HepG2 (cell line): Measurements from ENCODE around the gene SLC29A1. TPM values are rescaled to one million over a fixed set of nuclear protein-coding genes. Genes with fewer than 3 reads are reported as not detected.

Source experiments
- ATAC-seq: fragments of 200-7000 bp; cut with Tn5 transposase; 3 replicates; pipeline ENCODE4 v1.9.1; 2020; ENCODE audit warnings: mild to moderate bottlenecking, moderate library complexity
- BruUV-seq: library from RNA; stranded (reverse); fragments of 400-500 nt; replicated peaks from 2 replicates; lab custom pipeline; 2021; lab: Mats Ljungman, UMichigan
- CTCF ChIA-PET: fragments of 300-600 bp; formaldehyde crosslinking; extraction: SDS; loops from one replicate; lab custom pipeline; 2021; ENCODE audit warnings: low total read pairs, inconsistent platforms, low intra/inter-chr PET ratio; lab: Yijun Ruan, JAX
- POLR2A ChIA-PET: fragments of 350-600 bp; sonication (Branson Sonifier 250); formaldehyde crosslinking; loops from one replicate; lab custom pipeline; 2020; ENCODE audit warnings: antibody characterized with exemption, inconsistent platforms; lab: Yijun Ruan, JAX
- DNase-seq: peaks from one replicate; pipeline ENCODE4 v3.0.0-alpha.2; 2015; ENCODE audit warnings: low spot score
- FAIRE-seq: peaks from 3 replicates; lab custom pipeline; 2011; peaks lifted over from hg19 to GRCh38; lab: Jason Lieb, UNC
- H2AFZ ChIP-seq: one replicate; pipeline ENCODE4 v1.6.1; 2011; ENCODE audit warnings: low read length, inconsistent platforms
- H3K27ac ChIP-seq: fragments of 300-600 bp; 3 replicates; pipeline ENCODE4 v1.8.0; 2011; ENCODE audit warnings: mixed run types, mild to moderate bottlenecking, mixed read lengths, low read length, inconsistent platforms; ENCODE audit not compliant: insufficient read depth; ENCODE audit errors: extremely low read length
- H3K27me3 ChIP-seq, 2 experiments: fragments of 200-600 bp in 1 of 2; 2 replicates in 1 of 2; 3 replicates in 1 of 2; pipeline versions ENCODE4 v1.6.0 to v1.8.0; 2011; ENCODE audit warnings: low read length in 2 of 2, mild to moderate bottlenecking in 2 of 2, moderate library complexity in 2 of 2, inconsistent platforms in 1 of 2; ENCODE audit not compliant: insufficient read depth in 2 of 2, control insufficient read depth in 1 of 2
- H3K36me3 ChIP-seq, 2 experiments: fragments of 200-600 bp in 1 of 2; replicated peaks in 1 of 2; 2 replicates in 1 of 2; 3 replicates in 1 of 2; pipeline versions ENCODE4 v1.5.1 to v1.8.0; 2011; ENCODE audit warnings: low read length in 2 of 2, inconsistent platforms in 1 of 2; ENCODE audit not compliant: insufficient read depth in 2 of 2, control insufficient read depth in 1 of 2
- H3K4me1 ChIP-seq: 2 replicates; pipeline ENCODE4 v1.5.1; 2012; ENCODE audit warnings: low read length, inconsistent platforms; ENCODE audit not compliant: insufficient read depth
- H3K4me2 ChIP-seq: 2 replicates; pipeline ENCODE4 v1.6.0; 2011; ENCODE audit warnings: low read depth, low read length, inconsistent platforms
- H3K4me3 ChIP-seq, 3 experiments: fragments of 200-600 bp in 1 of 3; sonication (generic), shearing (Covaris generic) in 1 of 3; replicated peaks in 1 of 3; 2 replicates each; pipeline ENCODE4 v1.5.1; 2011 to 2016; ENCODE audit warnings: low read length in 3 of 3, inconsistent platforms in 2 of 3, low read depth in 2 of 3, mild to moderate bottlenecking in 2 of 3, control low read depth in 1 of 3, mixed read lengths in 1 of 3; ENCODE audit not compliant: insufficient read depth in 1 of 3
- H3K79me2 ChIP-seq: one replicate; pipeline ENCODE4 v1.6.1; 2011; ENCODE audit warnings: low read length, inconsistent platforms; ENCODE audit not compliant: insufficient read depth
- H3K9ac ChIP-seq: 2 replicates; pipeline ENCODE4 v1.6.0; 2011; ENCODE audit warnings: mild to moderate bottlenecking, low read depth, low read length, inconsistent platforms; ENCODE audit not compliant: insufficient read depth
- H3K9me3 ChIP-seq: 2 replicates; pipeline ENCODE4 v1.5.1; 2012; ENCODE audit warnings: mild to moderate bottlenecking, low read length
- H4K20me1 ChIP-seq: 2 replicates; pipeline ENCODE4 v1.6.0; 2011; ENCODE audit warnings: inconsistent platforms, mild to moderate bottlenecking, low read length, moderate library complexity; ENCODE audit not compliant: insufficient read depth
- MEIS1 ChIP-seq: sonication (generic); formaldehyde crosslinking; IDR thresholded peaks from 2 replicates; pipeline ENCODE4 v1.9.0; 2021; ENCODE audit warnings: mild to moderate bottlenecking, missing genetic modification reagents, moderate library complexity, borderline replicate concordance
- PAF1 ChIP-seq: IDR thresholded peaks from 2 replicates; pipeline ENCODE4 v1.6.1; 2016; ENCODE audit warnings: missing genetic modification reagents, missing compliant biosample characterization
- PHF5A ChIP-seq: IDR thresholded peaks from one replicate; pipeline ENCODE4 v1.6.1; 2018; ENCODE audit warnings: low read depth, missing genetic modification reagents; ENCODE audit not compliant: unreplicated experiment
- RCOR2 ChIP-seq: IDR thresholded peaks from 2 replicates; pipeline ENCODE4 v1.6.1; 2016; ENCODE audit warnings: missing biosample characterization, missing genetic modification reagents
- TBP ChIP-seq: sonication (generic); formaldehyde crosslinking; IDR thresholded peaks from 2 replicates; pipeline ENCODE4 v1.5.0; 2020; ENCODE audit warnings: missing genetic modification reagents
- THAP8 ChIP-seq: sonication (generic); formaldehyde crosslinking; IDR thresholded peaks from 2 replicates; pipeline ENCODE4 v1.5.1; 2020; ENCODE audit warnings: missing genetic modification reagents, mild to moderate bottlenecking, borderline replicate concordance
- ZBTB33 ChIP-seq: sonication (generic); formaldehyde crosslinking; IDR thresholded peaks from 2 replicates; pipeline ENCODE4 v1.4.0; 2020; ENCODE audit warnings: missing genetic modification reagents
- ZNF12 ChIP-seq: sonication (generic); formaldehyde crosslinking; IDR thresholded peaks from 2 replicates; pipeline ENCODE4 v1.5.0; 2020; ENCODE audit warnings: missing genetic modification reagents
- ZNF749 ChIP-seq: sonication (generic); formaldehyde crosslinking; IDR thresholded peaks from 2 replicates; pipeline ENCODE4 v1.8.0; 2022; ENCODE audit warnings: mild to moderate bottlenecking, missing genetic modification reagents, moderate library complexity, borderline replicate concordance
- ZSCAN21 ChIP-seq: sonication (generic); formaldehyde crosslinking; IDR thresholded peaks from 2 replicates; pipeline ENCODE4 v1.8.0; 2022; ENCODE audit warnings: mild to moderate bottlenecking, missing genetic modification reagents, moderate library complexity, borderline replicate concordance
- WGBS: methylation state at CpG from one replicate; pipeline ENCODE4 v1.1.6; 2017; ENCODE audit warnings: low lambda C conversion rate; 5-methylcytosine and 5-hydroxymethylcytosine counted together
- in situ Hi-C: cut with HindIII; loops from 2 replicates; pipeline ENCODE4 v1.10.0; 2017; ENCODE audit warnings: low pct_unique_long_range_greater_than_20kb; ENCODE audit not compliant: extremely low pct_ligation_motif_present
- intact Hi-C: fragments of 100-400 bp; cut with micrococcal nuclease; formaldehyde crosslinking; loops from one replicate; pipeline ENCODE4 v1.10.0; 2022; ENCODE audit not compliant: unreplicated experiment
- polyA plus RNA-seq, 8 experiments: library from polyadenylated mRNA; depleted of rRNA in 3 of 8; stranded (reverse) in 7 of 8; unstranded in 1 of 8; fragments of >200 nt; fragmentation: Illumina TruSeq in 4 of 8; extraction: Trizol in 4 of 8; gene quantifications; 2 replicates each; pipeline versions ENCODE4 v1.2.1 to v1.2.3, GENCODE V29; 2011 to 2016; ENCODE audit warnings: low read depth in 4 of 8, missing spikeins in 1 of 8, mixed read lengths in 1 of 8; ENCODE audit not compliant: insufficient read depth in 1 of 8
- total RNA-seq, 5 experiments: library from RNA; depleted of rRNA; stranded (reverse); fragments of >200 nt; fragmentation: Illumina TruSeq; extraction: Trizol; gene quantifications; 2 replicates each; pipeline ENCODE4 v1.2.3, GENCODE V29; 2016; ENCODE audit warnings: low read depth in 1 of 5
- TF ChIP-seq, protein P1 (sequence below): sonication (generic); formaldehyde crosslinking; IDR thresholded peaks from 2 replicates; pipeline ENCODE4 v1.4.0; 2020; ENCODE audit warnings: mild to moderate bottlenecking, missing genetic modification reagents
- TF ChIP-seq, protein P2 (sequence below): IDR thresholded peaks from 2 replicates; pipeline ENCODE4 v1.6.1; 2018; ENCODE audit warnings: missing genetic modification reagents, mild to moderate bottlenecking, missing compliant biosample characterization

The SLC29A1 gene
- total and polyA plus RNA-seq, 2 of the 13 experiments (the other 11 are each of a cell fraction or from before 2014, with no cell fraction given) = 43.2 to 106 TPM

DNA sequence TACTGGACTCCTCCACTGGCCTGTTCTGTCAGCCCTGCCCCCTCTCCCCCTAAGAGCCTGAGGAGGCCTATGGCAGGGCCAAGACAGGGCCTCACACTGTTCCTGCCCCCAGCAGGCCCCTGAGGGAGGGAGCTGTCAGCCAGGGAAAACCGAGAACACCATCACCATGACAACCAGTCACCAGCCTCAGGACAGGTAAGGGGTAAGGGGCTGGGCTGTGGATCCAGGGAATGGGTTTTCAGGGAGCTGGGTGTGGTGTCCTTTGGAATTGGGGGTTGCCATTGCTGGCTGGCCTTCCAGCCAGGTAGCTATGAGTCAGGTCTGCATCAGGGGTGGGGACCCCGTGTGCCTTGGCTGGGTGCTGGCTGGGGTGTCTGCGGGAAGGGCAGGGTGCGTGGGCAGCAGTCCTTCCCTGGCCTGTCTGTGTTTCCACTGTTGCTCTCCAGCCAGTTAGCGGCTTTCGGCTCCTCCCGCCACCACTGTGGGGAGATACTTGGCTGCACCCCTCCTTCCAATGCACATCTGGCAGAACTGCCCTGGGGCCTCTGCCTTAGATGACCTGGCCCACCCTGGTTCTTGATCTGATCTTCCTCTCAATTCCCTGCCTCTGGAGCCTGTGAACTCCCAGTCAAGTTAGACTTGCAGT is 3.9 kb downstream of the SLC29A1 start:
- TF ChIP-seq THAP8 (CRISPR knock-in tag) (no peak), ZBTB33 (CRISPR knock-in tag) (peak; percentile 98)
- no peak for ATAC-seq
- peaks cover 58% of the 10 kb centered on the region for H3K4me1 ChIP-seq
- H3K27me3 ChIP-seq = 0 out of 5 replicates have a peak, but pooled peaks cover 0 to 1% of the 10 kb centered on the region in 2 experiments
- H3K79me2 ChIP-seq = peaks cover 17% of the 10 kb centered on the region
- H4K20me1 ChIP-seq = no peaks in the 10 kb centered on the region
- intact Hi-C loops = no loop called here
- no peak for FAIRE-seq
- ChIA-PET POLR2A (interaction anchor here (1.5 kb wide), 1 partner anchor 20 kb away, joined by 5 read pairs; the partner anchor contains the start of gene HSP90AB1), CTCF (no interaction called here)
- WGBS = 88% methylated on average over 7 of the region's 7 CpGs
- DNase-seq = no peak
- no peak overlapping the region for H3K4me3 ChIP-seq
- H3K4me2 ChIP-seq = no peak overlapping the region
- no peaks in the 10 kb centered on the region for H3K9me3 ChIP-seq
- in situ Hi-C loops = no loop called here
- no TSS peak for BruUV-seq
- no peak overlapping the region for H3K27ac ChIP-seq
- H3K36me3 ChIP-seq = peaks cover 11 to 17% of the 10 kb centered on the region in 2 experiments
- no peak overlapping the region for H3K9ac ChIP-seq
- no peak overlapping the region for H2AFZ ChIP-seq

GRCh38 chr6:44228031-44228430 is 4.6 kb downstream of the SLC29A1 start:
- no TSS peak for BruUV-seq
- no peak overlapping the region for H3K9ac ChIP-seq
- H3K36me3 ChIP-seq = peaks cover 11 to 19% of the 10 kb centered on the region in 2 experiments
- ChIA-PET POLR2A (interaction anchor here (1.5 kb wide), 1 partner anchor 19 kb away, joined by 5 read pairs; the partner anchor contains the start of gene HSP90AB1), CTCF (no interaction called here)
- H4K20me1 ChIP-seq = no peaks in the 10 kb centered on the region
- FAIRE-seq (no peak), DNase-seq (no peak), ATAC-seq (no peak)
- H2AFZ ChIP-seq = no peak overlapping the region
- H3K27ac ChIP-seq = peak overlapping the region; percentile 36
- intact Hi-C loops = no loop called here
- WGBS = 93% methylated on average over 6 of the region's 6 CpGs
- H3K79me2 ChIP-seq = peaks cover 17% of the 10 kb centered on the region
- in situ Hi-C loops = no loop called here
- no peak overlapping the region for H3K4me3 ChIP-seq
- no peak overlapping the region for H3K4me2 ChIP-seq
- 0 out of 5 replicates have a peak, but pooled peaks cover 0 to 1% of the 10 kb centered on the region in 2 experiments for H3K27me3 ChIP-seq
- H3K9me3 ChIP-seq = no peaks in the 10 kb centered on the region
- peaks cover 50% of the 10 kb centered on the region for H3K4me1 ChIP-seq
- TF ChIP-seq, protein P1, sequence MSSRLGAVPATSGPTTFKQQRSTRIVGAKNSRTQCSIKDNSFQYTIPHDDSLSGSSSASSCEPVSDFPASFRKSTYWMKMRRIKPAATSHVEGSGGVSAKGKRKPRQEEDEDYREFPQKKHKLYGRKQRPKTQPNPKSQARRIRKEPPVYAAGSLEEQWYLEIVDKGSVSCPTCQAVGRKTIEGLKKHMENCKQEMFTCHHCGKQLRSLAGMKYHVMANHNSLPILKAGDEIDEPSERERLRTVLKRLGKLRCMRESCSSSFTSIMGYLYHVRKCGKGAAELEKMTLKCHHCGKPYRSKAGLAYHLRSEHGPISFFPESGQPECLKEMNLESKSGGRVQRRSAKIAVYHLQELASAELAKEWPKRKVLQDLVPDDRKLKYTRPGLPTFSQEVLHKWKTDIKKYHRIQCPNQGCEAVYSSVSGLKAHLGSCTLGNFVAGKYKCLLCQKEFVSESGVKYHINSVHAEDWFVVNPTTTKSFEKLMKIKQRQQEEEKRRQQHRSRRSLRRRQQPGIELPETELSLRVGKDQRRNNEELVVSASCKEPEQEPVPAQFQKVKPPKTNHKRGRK = no peak
- TF ChIP-seq, protein P2, sequence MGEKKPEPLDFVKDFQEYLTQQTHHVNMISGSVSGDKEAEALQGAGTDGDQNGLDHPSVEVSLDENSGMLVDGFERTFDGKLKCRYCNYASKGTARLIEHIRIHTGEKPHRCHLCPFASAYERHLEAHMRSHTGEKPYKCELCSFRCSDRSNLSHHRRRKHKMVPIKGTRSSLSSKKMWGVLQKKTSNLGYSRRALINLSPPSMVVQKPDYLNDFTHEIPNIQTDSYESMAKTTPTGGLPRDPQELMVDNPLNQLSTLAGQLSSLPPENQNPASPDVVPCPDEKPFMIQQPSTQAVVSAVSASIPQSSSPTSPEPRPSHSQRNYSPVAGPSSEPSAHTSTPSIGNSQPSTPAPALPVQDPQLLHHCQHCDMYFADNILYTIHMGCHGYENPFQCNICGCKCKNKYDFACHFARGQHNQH (CRISPR knock-in tag) = no peak
- TF ChIP-seq MEIS1 (CRISPR knock-in tag) (no peak), ZNF749 (CRISPR knock-in tag) (no peak), TBP (CRISPR knock-in tag) (no peak), PAF1 (CRISPR knock-in tag) (no peak), ZNF12 (CRISPR knock-in tag) (no peak), PHF5A (CRISPR knock-in tag) (no peak), RCOR2 (CRISPR knock-in tag) (no peak), ZSCAN21 (CRISPR knock-in tag) (no peak)
